ENCODE results near the gene WFIKKN1. TPM values are rescaled to one million over a fixed set of nuclear protein-coding genes. Genes with fewer than 3 reads are reported as not detected.
A peak's percentile ranks its signal among the peaks of the same experiment; 100 is the strongest.

The WFIKKN1 gene
- total and polyA plus RNA-seq, 2 of the 13 experiments (the other 11 are each of a cell fraction or from before 2014, with no cell fraction given) = 1.7 to 4.9 TPM

DNA sequence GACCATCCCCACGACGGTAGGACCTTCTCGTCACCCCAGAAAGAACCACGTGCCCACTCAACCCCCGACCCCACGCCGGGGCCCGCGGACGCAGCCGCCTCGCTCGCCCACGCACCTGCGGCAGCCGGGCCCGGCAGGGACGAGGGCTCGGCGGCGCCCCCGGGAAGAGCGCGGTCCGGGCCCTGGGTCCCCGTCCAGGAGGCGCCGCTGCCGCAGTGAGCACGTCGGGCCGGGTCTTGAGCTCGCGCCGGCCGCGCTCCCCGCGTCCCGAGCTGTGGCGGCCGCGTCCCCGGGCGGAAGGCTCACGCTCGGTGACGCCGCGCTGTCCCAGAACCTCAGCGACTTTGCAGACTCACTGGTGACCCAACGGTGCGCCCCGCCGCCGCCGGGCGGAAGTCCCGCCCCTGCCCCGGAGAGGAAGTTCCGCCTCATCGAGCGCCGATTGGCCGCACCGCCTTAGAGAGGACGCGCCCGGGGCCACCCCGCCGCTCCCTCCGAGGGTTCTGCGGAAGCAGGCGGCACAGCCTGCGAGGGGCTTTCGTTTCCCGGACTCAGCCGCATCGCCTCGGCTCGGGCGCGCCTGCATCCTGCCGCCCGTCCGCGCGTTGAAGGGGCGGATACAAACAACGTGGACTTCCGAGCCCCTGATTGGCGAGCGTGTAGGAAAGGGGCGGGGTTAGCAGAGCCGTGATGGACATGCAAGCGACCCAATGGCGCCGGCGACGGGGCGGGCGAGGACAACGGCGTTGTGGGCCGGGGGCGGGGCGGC lies 41.7 kb upstream of the WFIKKN1 start (continued):
- TF ChIP-seq, protein P1, sequence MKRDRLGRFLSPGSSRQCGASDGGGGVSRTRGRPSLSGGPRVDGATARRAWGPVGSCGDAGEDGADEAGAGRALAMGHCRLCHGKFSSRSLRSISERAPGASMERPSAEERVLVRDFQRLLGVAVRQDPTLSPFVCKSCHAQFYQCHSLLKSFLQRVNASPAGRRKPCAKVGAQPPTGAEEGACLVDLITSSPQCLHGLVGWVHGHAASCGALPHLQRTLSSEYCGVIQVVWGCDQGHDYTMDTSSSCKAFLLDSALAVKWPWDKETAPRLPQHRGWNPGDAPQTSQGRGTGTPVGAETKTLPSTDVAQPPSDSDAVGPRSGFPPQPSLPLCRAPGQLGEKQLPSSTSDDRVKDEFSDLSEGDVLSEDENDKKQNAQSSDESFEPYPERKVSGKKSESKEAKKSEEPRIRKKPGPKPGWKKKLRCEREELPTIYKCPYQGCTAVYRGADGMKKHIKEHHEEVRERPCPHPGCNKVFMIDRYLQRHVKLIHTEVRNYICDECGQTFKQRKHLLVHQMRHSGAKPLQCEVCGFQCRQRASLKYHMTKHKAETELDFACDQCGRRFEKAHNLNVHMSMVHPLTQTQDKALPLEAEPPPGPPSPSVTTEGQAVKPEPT (CRISPR knock-in tag; IDR thresholded peaks at IDR 0.05; ENCODE audit: low read depth) = no peak; the same call in none of the 2 replicates
- TF ChIP-seq ZNF510 (CRISPR knock-in tag; IDR thresholded peaks at IDR 0.05; ENCODE audit: low read depth) = peak; percentile 60; the same call in 1 of the 2 replicates
- 0 out of 2 replicates have a peak, but pooled peaks have one; percentile 23 for TF ChIP-seq SIX4 (CRISPR knock-in tag; IDR thresholded peaks at IDR 0.05)
- no peak for TF ChIP-seq NONO (IDR thresholded peaks at IDR 0.05)
- TF ChIP-seq NONO (CRISPR knock-in tag; conservative IDR thresholded peaks at IDR 0.05) = 0 out of 2 replicates have a peak, but pooled peaks have one; percentile 42
- no peak for TF ChIP-seq ZNF629 (CRISPR knock-in tag; conservative IDR thresholded peaks at IDR 0.05)
- peak; percentile 79 for TF ChIP-seq SAP130 (CRISPR knock-in tag; IDR thresholded peaks at IDR 0.05; ENCODE audit: low read depth)
- TF ChIP-seq, protein P2, sequence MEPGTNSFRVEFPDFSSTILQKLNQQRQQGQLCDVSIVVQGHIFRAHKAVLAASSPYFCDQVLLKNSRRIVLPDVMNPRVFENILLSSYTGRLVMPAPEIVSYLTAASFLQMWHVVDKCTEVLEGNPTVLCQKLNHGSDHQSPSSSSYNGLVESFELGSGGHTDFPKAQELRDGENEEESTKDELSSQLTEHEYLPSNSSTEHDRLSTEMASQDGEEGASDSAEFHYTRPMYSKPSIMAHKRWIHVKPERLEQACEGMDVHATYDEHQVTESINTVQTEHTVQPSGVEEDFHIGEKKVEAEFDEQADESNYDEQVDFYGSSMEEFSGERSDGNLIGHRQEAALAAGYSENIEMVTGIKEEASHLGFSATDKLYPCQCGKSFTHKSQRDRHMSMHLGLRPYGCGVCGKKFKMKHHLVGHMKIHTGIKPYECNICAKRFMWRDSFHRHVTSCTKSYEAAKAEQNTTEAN (CRISPR knock-in tag; conservative IDR thresholded peaks at IDR 0.05) = 0 out of 2 replicates have a peak, but pooled peaks have one; percentile 56
- no peak for TF ChIP-seq ZNF3 (CRISPR knock-in tag; IDR thresholded peaks at IDR 0.05)
- TF ChIP-seq REL (CRISPR knock-in tag; conservative IDR thresholded peaks at IDR 0.05) = no peak
- TF ChIP-seq, protein P3, sequence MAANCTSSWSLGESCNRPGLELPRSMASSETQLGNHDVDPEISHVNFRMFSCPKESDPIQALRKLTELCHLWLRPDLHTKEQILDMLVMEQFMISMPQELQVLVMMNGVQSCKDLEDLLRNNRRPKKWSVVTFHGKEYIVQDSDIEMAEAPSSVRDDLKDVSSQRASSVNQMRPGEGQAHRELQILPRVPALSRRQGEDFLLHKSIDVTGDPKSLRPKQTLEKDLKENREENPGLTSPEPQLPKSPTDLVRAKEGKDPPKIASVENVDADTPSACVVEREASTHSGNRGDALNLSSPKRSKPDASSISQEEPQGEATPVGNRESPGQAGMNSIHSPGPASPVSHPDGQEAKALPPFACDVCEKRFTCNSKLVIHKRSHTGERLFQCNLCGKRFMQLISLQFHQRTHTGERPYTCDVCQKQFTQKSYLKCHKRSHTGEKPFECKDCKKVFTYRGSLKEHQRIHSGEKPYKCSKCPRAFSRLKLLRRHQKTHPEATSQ (CRISPR knock-in tag; IDR thresholded peaks at IDR 0.05; ENCODE audit: borderline replicate concordance) = no peak
- TF ChIP-seq, protein P4, sequence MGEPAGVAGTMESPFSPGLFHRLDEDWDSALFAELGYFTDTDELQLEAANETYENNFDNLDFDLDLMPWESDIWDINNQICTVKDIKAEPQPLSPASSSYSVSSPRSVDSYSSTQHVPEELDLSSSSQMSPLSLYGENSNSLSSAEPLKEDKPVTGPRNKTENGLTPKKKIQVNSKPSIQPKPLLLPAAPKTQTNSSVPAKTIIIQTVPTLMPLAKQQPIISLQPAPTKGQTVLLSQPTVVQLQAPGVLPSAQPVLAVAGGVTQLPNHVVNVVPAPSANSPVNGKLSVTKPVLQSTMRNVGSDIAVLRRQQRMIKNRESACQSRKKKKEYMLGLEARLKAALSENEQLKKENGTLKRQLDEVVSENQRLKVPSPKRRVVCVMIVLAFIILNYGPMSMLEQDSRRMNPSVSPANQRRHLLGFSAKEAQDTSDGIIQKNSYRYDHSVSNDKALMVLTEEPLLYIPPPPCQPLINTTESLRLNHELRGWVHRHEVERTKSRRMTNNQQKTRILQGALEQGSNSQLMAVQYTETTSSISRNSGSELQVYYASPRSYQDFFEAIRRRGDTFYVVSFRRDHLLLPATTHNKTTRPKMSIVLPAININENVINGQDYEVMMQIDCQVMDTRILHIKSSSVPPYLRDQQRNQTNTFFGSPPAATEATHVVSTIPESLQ (CRISPR knock-in tag; conservative IDR thresholded peaks at IDR 0.05) = no peak
- TF ChIP-seq, protein P5, sequence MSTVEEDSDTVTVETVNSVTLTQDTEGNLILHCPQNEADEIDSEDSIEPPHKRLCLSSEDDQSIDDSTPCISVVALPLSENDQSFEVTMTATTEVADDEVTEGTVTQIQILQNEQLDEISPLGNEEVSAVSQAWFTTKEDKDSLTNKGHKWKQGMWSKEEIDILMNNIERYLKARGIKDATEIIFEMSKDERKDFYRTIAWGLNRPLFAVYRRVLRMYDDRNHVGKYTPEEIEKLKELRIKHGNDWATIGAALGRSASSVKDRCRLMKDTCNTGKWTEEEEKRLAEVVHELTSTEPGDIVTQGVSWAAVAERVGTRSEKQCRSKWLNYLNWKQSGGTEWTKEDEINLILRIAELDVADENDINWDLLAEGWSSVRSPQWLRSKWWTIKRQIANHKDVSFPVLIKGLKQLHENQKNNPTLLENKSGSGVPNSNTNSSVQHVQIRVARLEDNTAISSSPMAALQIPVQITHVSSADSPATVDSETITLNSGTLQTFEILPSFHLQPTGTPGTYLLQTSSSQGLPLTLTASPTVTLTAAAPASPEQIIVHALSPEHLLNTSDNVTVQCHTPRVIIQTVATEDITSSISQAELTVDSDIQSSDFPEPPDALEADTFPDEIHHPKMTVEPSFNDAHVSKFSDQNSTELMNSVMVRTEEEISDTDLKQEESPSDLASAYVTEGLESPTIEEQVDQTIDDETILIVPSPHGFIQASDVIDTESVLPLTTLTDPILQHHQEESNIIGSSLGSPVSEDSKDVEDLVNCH (CRISPR knock-in tag; IDR thresholded peaks at IDR 0.05) = no peak
- no peak for TF ChIP-seq HNRNPH1 (optimal IDR thresholded peaks at IDR 0.05; ENCODE audit: low read depth, low read length)
- no peak for TF ChIP-seq MEIS2 (CRISPR knock-in tag; IDR thresholded peaks at IDR 0.05)
